ENCODE measurements around the gene GPSM3. TPM values are rescaled to one million over a fixed set of nuclear protein-coding genes. Genes with fewer than 3 reads are reported as not detected.
"Not testable (repeated sequence)": the region's sequence is repeated elsewhere in the genome, so short reads cannot be mapped to it uniquely, and the experiment has no call there.

GPSM3 gene
- total RNA-seq, 1 experiment from 2014 or later: 10.4 TPM

GRCh38 chr6:32188381-32189068 is 3.9 kb downstream of the GPSM3 start:
- H3K27ac ChIP-seq: no peak overlapping the region
- H3K27me3 ChIP-seq (ENCODE audit: insufficient read depth, low read depth): no peaks in the 10 kb centered on the region
- POLR2A ChIA-PET (ENCODE audit: unreplicated experiment): interaction anchor here (0.5 kb wide), 1 partner anchor 44 kb away, joined by 3 read pairs; no protein-coding TSS in a partner anchor
- H3K36me3 ChIP-seq (ENCODE audit: low read depth): peaks cover 10% of the 10 kb centered on the region
- no peak for DNase-seq
- CTCF ChIA-PET: interaction anchor here (0.6 kb wide), 1 partner anchor 1621 kb away, joined by 7 read pairs; no protein-coding TSS in a partner anchor
- H3K4me1 ChIP-seq (replicated peaks; ENCODE audit: insufficient read depth): peaks cover 14% of the 10 kb centered on the region
- peak overlapping the region; percentile 95 for H3K4me2 ChIP-seq
- no TSS peak for BruUV-seq (replicated peaks)
- H3K9me3 ChIP-seq (ENCODE audit: insufficient read depth, low read depth): no peaks in the 10 kb centered on the region
- peak overlapping the region; percentile 85 for H3K4me3 ChIP-seq
- H3K79me2 ChIP-seq (ENCODE audit: low read depth): peaks cover 18% of the 10 kb centered on the region
- H2AFZ ChIP-seq: no peak overlapping the region
- H4K20me1 ChIP-seq (ENCODE audit: insufficient read depth): no peaks in the 10 kb centered on the region
- H3K9me2 ChIP-seq (ENCODE audit: insufficient read depth): no peaks in the 10 kb centered on the region
- TF ChIP-seq EZH2 (IDR thresholded peaks at IDR 0.05; ENCODE audit: low read depth) (no peak), CTCF (conservative IDR thresholded peaks at IDR 0.05) (no peak)
- intact Hi-C loops (cut with micrococcal nuclease; ENCODE audit: unreplicated experiment): no loop called here
- peaks cover 10% of the 10 kb centered on the region; the same call in 1 of the 2 replicates for H3F3A ChIP-seq (ENCODE audit: insufficient read depth, low read depth)

- H3K4me1 ChIP-seq (replicated peaks; ENCODE audit: insufficient read depth): peaks cover 13% of the 10 kb centered on the region
- H3K4me2 ChIP-seq: peak overlapping the region; percentile 95; the same call in 1 of the 2 replicates
- H3K27ac ChIP-seq; H3K9me2 ChIP-seq (ENCODE audit: insufficient read depth); H3K9me3 ChIP-seq (ENCODE audit: insufficient read depth, low read depth); H2AFZ ChIP-seq; POLR2A ChIA-PET (ENCODE audit: unreplicated experiment); H3K27me3 ChIP-seq (ENCODE audit: insufficient read depth, low read depth); DNase-seq; H4K20me1 ChIP-seq (ENCODE audit: insufficient read depth); H3K4me3 ChIP-seq; H3K36me3 ChIP-seq (ENCODE audit: low read depth); BruUV-seq (replicated peaks); intact Hi-C loops (cut with micrococcal nuclease; ENCODE audit: unreplicated experiment): not testable (repeated sequence)
- CTCF ChIA-PET: interaction anchor here (0.6 kb wide), 1 partner anchor 1621 kb away, joined by 7 read pairs; no protein-coding TSS in a partner anchor
- H3K79me2 ChIP-seq (ENCODE audit: low read depth): peaks cover 18% of the 10 kb centered on the region
- H3F3A ChIP-seq (ENCODE audit: insufficient read depth, low read depth): peaks cover 14% of the 10 kb centered on the region; the same call in 1 of the 2 replicates
Measured at GRCh38 chr6:32187725-32188380, 4.6 kb downstream of the GPSM3 start.

GRCh38 chr6:32187009-32187709 is 5.3 kb downstream of the GPSM3 start:
- H3K36me3 ChIP-seq (ENCODE audit: low read depth): peaks cover 10% of the 10 kb centered on the region
- H3K4me2 ChIP-seq: no peak overlapping the region
- peaks cover 14% of the 10 kb centered on the region; the same call in 1 of the 2 replicates for H3F3A ChIP-seq (ENCODE audit: insufficient read depth, low read depth)
- no peak overlapping the region for H3K4me3 ChIP-seq
- no peaks in the 10 kb centered on the region for H3K9me2 ChIP-seq (ENCODE audit: insufficient read depth)
- H4K20me1 ChIP-seq (ENCODE audit: insufficient read depth): no peaks in the 10 kb centered on the region
- H3K27me3 ChIP-seq (ENCODE audit: insufficient read depth, low read depth): no peaks in the 10 kb centered on the region
- TF ChIP-seq EZH2 (IDR thresholded peaks at IDR 0.05; ENCODE audit: low read depth): no peak
- no peak for TF ChIP-seq CTCF (conservative IDR thresholded peaks at IDR 0.05)
- ChIA-PET POLR2A (ENCODE audit: unreplicated experiment) (no interaction called here), CTCF (no interaction called here)
- H3K4me1 ChIP-seq (replicated peaks; ENCODE audit: insufficient read depth): peaks cover 7% of the 10 kb centered on the region; the same call in 1 of the 2 replicates
- H3K27ac ChIP-seq: no peak overlapping the region
- no peak for DNase-seq
- BruUV-seq (replicated peaks): no TSS peak
- no peaks in the 10 kb centered on the region for H3K9me3 ChIP-seq (ENCODE audit: insufficient read depth, low read depth)
- intact Hi-C loops (cut with micrococcal nuclease; ENCODE audit: unreplicated experiment): no loop called here
- no peak overlapping the region for H2AFZ ChIP-seq
- peaks cover 18% of the 10 kb centered on the region for H3K79me2 ChIP-seq (ENCODE audit: low read depth)

GRCh38 chr6:32186151-32186840 is 6.1 kb downstream of the GPSM3 start:
- Histone ChIP-seq H3F3A (ENCODE audit: insufficient read depth, low read depth) (peaks cover 14% of the 10 kb centered on the region; the same call in 1 of the 2 replicates), H3K79me2 (ENCODE audit: low read depth) (peaks cover 18% of the 10 kb centered on the region)
- intact Hi-C loops (cut with micrococcal nuclease; ENCODE audit: unreplicated experiment); H3K4me2 ChIP-seq; H3K27me3 ChIP-seq (ENCODE audit: insufficient read depth, low read depth); CTCF ChIA-PET; BruUV-seq (replicated peaks); H4K20me1 ChIP-seq (ENCODE audit: insufficient read depth); H3K27ac ChIP-seq; H3K9me2 ChIP-seq (ENCODE audit: insufficient read depth); H3K9me3 ChIP-seq (ENCODE audit: insufficient read depth, low read depth); H2AFZ ChIP-seq; H3K4me3 ChIP-seq; H3K36me3 ChIP-seq (ENCODE audit: low read depth); H3K4me1 ChIP-seq (replicated peaks; ENCODE audit: insufficient read depth); DNase-seq: not testable (repeated sequence)
- POLR2A ChIA-PET (ENCODE audit: unreplicated experiment): interaction anchor here (0.7 kb wide), 1 partner anchor 135 kb away, joined by 7 read pairs; no protein-coding TSS in a partner anchor

- H3F3A ChIP-seq (ENCODE audit: insufficient read depth, low read depth): peaks cover 14% of the 10 kb centered on the region; the same call in 1 of the 2 replicates
- peaks cover 18% of the 10 kb centered on the region for H3K79me2 ChIP-seq (ENCODE audit: low read depth)
- H3K9me2 ChIP-seq (ENCODE audit: insufficient read depth); H3K36me3 ChIP-seq (ENCODE audit: low read depth); H2AFZ ChIP-seq; H3K27me3 ChIP-seq (ENCODE audit: insufficient read depth, low read depth); H3K4me1 ChIP-seq (replicated peaks; ENCODE audit: insufficient read depth); H3K4me2 ChIP-seq; BruUV-seq (replicated peaks); H3K4me3 ChIP-seq; H3K27ac ChIP-seq; H4K20me1 ChIP-seq (ENCODE audit: insufficient read depth); intact Hi-C loops (cut with micrococcal nuclease; ENCODE audit: unreplicated experiment); H3K9me3 ChIP-seq (ENCODE audit: insufficient read depth, low read depth): not testable (repeated sequence)
- CTCF ChIA-PET: interaction anchor here (0.7 kb wide), 1 partner anchor 391 kb away, joined by 12 read pairs; no protein-coding TSS in a partner anchor
- POLR2A ChIA-PET (ENCODE audit: unreplicated experiment): interaction anchor here (0.6 to 0.7 kb wide), 4 partner anchors 55 to 323 kb away, joined by 6 to 23 read pairs (median 12); partner anchors contain the start of genes FKBPL and NEU1
- peak; percentile 42 to 55 for DNase-seq
Measured at GRCh38 chr6:32185681-32186131, 6.7 kb downstream of the GPSM3 start.

All from PC-9 (cell line).